OCI-LY3 (cell line): ENCODE data around the gene TNRC18.
"Not testable (repeated sequence)": the region's sequence is repeated elsewhere in the genome, so short reads cannot be mapped to it uniquely, and the experiment has no call there.

Experiments
- CTCF ChIP-seq: fragments of 200-600, 300-600 bp; sonication (generic); IDR thresholded peaks from 2 replicates; pipeline ENCODE4 v1.5.1; 2014; ENCODE audit warnings: antibody characterized with exemption, low read length, low read depth
- EZH2phosphoT487 ChIP-seq: fragments of 200-600 bp; shearing (Covaris generic); IDR thresholded peaks from 2 replicates; pipeline ENCODE4 v1.6.1; 2018; ENCODE audit warnings: antibody characterized with exemption, mixed run types, low read depth

- not testable (repeated sequence) for TF ChIP-seq CTCF, EZH2phosphoT487
Observed at GRCh38 chr7:5281598-5282500, 141.8 kb downstream of the TNRC18 start.
